Nephron progenitor cell (in vitro differentiated cells): ENCODE data around the gene CUBN.

Experiments
- DNase-seq: peaks from one replicate; pipeline ENCODE4 v3.0.0; 2021
- H3K27ac Mint-ChIP-seq: 2 replicates; pipeline ENCODE4 v1.8.0; 2021; ENCODE audit warnings: mild to moderate bottlenecking, moderate library complexity, mixed read lengths
- H3K27me3 Mint-ChIP-seq: 2 replicates; pipeline ENCODE4 v1.8.0; 2021; ENCODE audit warnings: mild to moderate bottlenecking, low read depth, mixed read lengths; ENCODE audit not compliant: poor library complexity
- H3K36me3 Mint-ChIP-seq: 2 replicates; pipeline ENCODE4 v1.8.0; 2021; ENCODE audit warnings: low read depth, mixed read lengths
- H3K4me1 Mint-ChIP-seq: 2 replicates; pipeline ENCODE4 v1.8.0; 2021; ENCODE audit warnings: mixed read lengths
- H3K4me3 Mint-ChIP-seq: 2 replicates; pipeline ENCODE4 v1.8.0; 2021; ENCODE audit warnings: mild to moderate bottlenecking, moderate library complexity, mixed read lengths
- H3K9me3 Mint-ChIP-seq: 2 replicates; pipeline ENCODE4 v1.8.0; 2021; ENCODE audit warnings: mild to moderate bottlenecking, moderate library complexity, mixed read lengths
- CTCF ChIP-seq: fragments of 200-600 bp; sonication (generic); IDR thresholded peaks from 2 replicates; pipeline ENCODE4 v1.5.0; 2021; ENCODE audit warnings: antibody characterized with exemption

Gene CUBN

GRCh38 chr10:16863766-16864165, 265.8 kb downstream of the CUBN start:
- TF ChIP-seq CTCF = no peak
- Mint-ChIP-seq H3K27me3 (no peaks in the 10 kb centered on the region), H3K27ac (no peak overlapping the region), H3K9me3 (no peaks in the 10 kb centered on the region), H3K4me3 (no peak overlapping the region), H3K36me3 (no peaks in the 10 kb centered on the region), H3K4me1 (peaks cover 28% of the 10 kb centered on the region)
- DNase-seq = no peak

- DNase-seq = no peak
- Mint-ChIP-seq H3K4me1 (peaks cover 7% of the 10 kb centered on the region), H3K4me3 (no peak overlapping the region)
These were observed 272.2 kb downstream of the CUBN start for GRCh38 chr10:16857419-16857818.

GRCh38 chr10:16856567-16856966, 273.0 kb downstream of the CUBN start:
- Mint-ChIP-seq H3K36me3 (no peaks in the 10 kb centered on the region), H3K4me1 (peaks cover 7% of the 10 kb centered on the region), H3K27ac (no peak overlapping the region), H3K27me3 (peaks cover 3% of the 10 kb centered on the region), H3K4me3 (no peak overlapping the region), H3K9me3 (no peaks in the 10 kb centered on the region)
- TF ChIP-seq CTCF = no peak
- DNase-seq = no peak

More at GRCh38 chr10:16857419-16857818, 272.2 kb downstream of the CUBN start:
- no peak overlapping the region for H3K27ac Mint-ChIP-seq
- peaks cover 1% of the 10 kb centered on the region for H3K27me3 Mint-ChIP-seq
- no peaks in the 10 kb centered on the region for H3K36me3 Mint-ChIP-seq
- no peaks in the 10 kb centered on the region for H3K9me3 Mint-ChIP-seq
- TF ChIP-seq CTCF = no peak

- TF ChIP-seq CTCF = no peak
- peaks cover 3% of the 10 kb centered on the region for H3K27me3 Mint-ChIP-seq
- H3K36me3 Mint-ChIP-seq = no peaks in the 10 kb centered on the region
- no peak for DNase-seq
- no peak overlapping the region for H3K27ac Mint-ChIP-seq
- no peak overlapping the region for H3K4me3 Mint-ChIP-seq
- no peaks in the 10 kb centered on the region for H3K9me3 Mint-ChIP-seq
- H3K4me1 Mint-ChIP-seq = peaks cover 7% of the 10 kb centered on the region
These were observed 273.5 kb downstream of the CUBN start for GRCh38 chr10:16856092-16856491.

GRCh38 chr10:16854623-16855022, 275.0 kb downstream of the CUBN start:
- H3K4me3 Mint-ChIP-seq = no peak overlapping the region
- H3K36me3 Mint-ChIP-seq = no peaks in the 10 kb centered on the region
- no peak overlapping the region for H3K27ac Mint-ChIP-seq
- no peak for TF ChIP-seq CTCF
- H3K27me3 Mint-ChIP-seq = peaks cover 3% of the 10 kb centered on the region
- DNase-seq = no peak
- peaks cover 8% of the 10 kb centered on the region for H3K4me1 Mint-ChIP-seq
- H3K9me3 Mint-ChIP-seq = no peaks in the 10 kb centered on the region

- H3K9me3 Mint-ChIP-seq = no peaks in the 10 kb centered on the region
- peaks cover 3% of the 10 kb centered on the region for H3K27me3 Mint-ChIP-seq
- DNase-seq = no peak
- H3K4me3 Mint-ChIP-seq = no peak overlapping the region
- no peak overlapping the region for H3K27ac Mint-ChIP-seq
- TF ChIP-seq CTCF = no peak
- no peaks in the 10 kb centered on the region for H3K36me3 Mint-ChIP-seq
- peaks cover 16% of the 10 kb centered on the region for H3K4me1 Mint-ChIP-seq
These were observed 275.8 kb downstream of the CUBN start for GRCh38 chr10:16853809-16854208.
